HEK293 (cell line): ENCODE results near the gene CYP27B1.

Experiments used
- AEBP2 ChIP-seq: fragments of 450-650 bp; formaldehyde crosslinking; IDR thresholded peaks from 2 replicates; pipeline ENCODE4 v1.5.1; 2016; ENCODE audit warnings: missing biosample characterization, missing genetic modification characterization, borderline replicate concordance
- ELK4 ChIP-seq: IDR thresholded peaks from 2 replicates; pipeline ENCODE4 v1.6.1; 2011; ENCODE audit warnings: mild to moderate bottlenecking, low read depth, low read length, borderline replicate concordance
- OSR2 ChIP-seq: fragments of 450-650 bp; formaldehyde crosslinking; IDR thresholded peaks from 2 replicates; pipeline ENCODE4 v1.5.1; 2016; ENCODE audit warnings: missing biosample characterization, missing genetic modification characterization
- OVOL3 ChIP-seq: fragments of 450-650 bp; formaldehyde crosslinking; IDR thresholded peaks from 2 replicates; pipeline ENCODE4 v1.5.1; 2016; ENCODE audit warnings: missing biosample characterization, missing genetic modification characterization
- RBAK ChIP-seq: fragments of 450-650 bp; formaldehyde crosslinking; IDR thresholded peaks from 2 replicates; pipeline ENCODE4 v1.5.1; 2016; ENCODE audit warnings: missing biosample characterization, missing genetic modification characterization
- ZBTB48 ChIP-seq: fragments of 450-650 bp; formaldehyde crosslinking; IDR thresholded peaks from 2 replicates; pipeline ENCODE4 v1.5.1; 2016; ENCODE audit warnings: missing biosample characterization, missing genetic modification characterization
- ZFHX2 ChIP-seq: fragments of 450-650 bp; formaldehyde crosslinking; conservative IDR thresholded peaks from 2 replicates; pipeline ENCODE4 v1.5.1; 2016; ENCODE audit warnings: missing biosample characterization, missing genetic modification characterization
- ZNF10 ChIP-seq: fragments of 450-650 bp; formaldehyde crosslinking; IDR thresholded peaks from 2 replicates; pipeline ENCODE4 v1.5.1; 2017; ENCODE audit warnings: missing biosample characterization, missing genetic modification characterization
- ZNF112 ChIP-seq: fragments of 450-650 bp; formaldehyde crosslinking; IDR thresholded peaks from 2 replicates; pipeline ENCODE4 v1.5.0; 2017; ENCODE audit warnings: missing biosample characterization, missing genetic modification characterization
- ZNF157 ChIP-seq: fragments of 450-650 bp; formaldehyde crosslinking; IDR thresholded peaks from 2 replicates; pipeline ENCODE4 v1.5.1; 2016; ENCODE audit warnings: missing biosample characterization, missing genetic modification characterization
- ZNF16 ChIP-seq: fragments of 450-650 bp; formaldehyde crosslinking; IDR thresholded peaks from 2 replicates; pipeline ENCODE4 v1.5.1; 2016; ENCODE audit warnings: low read depth, missing biosample characterization, missing genetic modification characterization
- ZNF175 ChIP-seq: fragments of 450-650 bp; formaldehyde crosslinking; IDR thresholded peaks from 2 replicates; pipeline ENCODE4 v1.5.1; 2016; ENCODE audit warnings: missing biosample characterization, missing genetic modification characterization
- ZNF202 ChIP-seq: fragments of 450-650 bp; formaldehyde crosslinking; IDR thresholded peaks from 2 replicates; pipeline ENCODE4 v1.5.1; 2016; ENCODE audit warnings: missing biosample characterization, missing genetic modification characterization, borderline replicate concordance
- ZNF24 ChIP-seq: fragments of 450-650 bp; formaldehyde crosslinking; IDR thresholded peaks from 2 replicates; pipeline ENCODE4 v1.5.1; 2016; ENCODE audit warnings: missing biosample characterization, missing genetic modification characterization
- ZNF266 ChIP-seq: fragments of 450-650 bp; formaldehyde crosslinking; IDR thresholded peaks from 2 replicates; pipeline ENCODE4 v1.5.1; 2016; ENCODE audit warnings: missing biosample characterization, missing genetic modification characterization, low read depth
- ZNF514 ChIP-seq: fragments of 450-650 bp; formaldehyde crosslinking; IDR thresholded peaks from 2 replicates; pipeline ENCODE4 v1.5.1; 2016; ENCODE audit warnings: missing biosample characterization, missing genetic modification characterization
- ZNF555 ChIP-seq: fragments of 450-650 bp; formaldehyde crosslinking; conservative IDR thresholded peaks from 2 replicates; pipeline ENCODE4 v1.5.1; 2017; ENCODE audit warnings: missing biosample characterization, mild to moderate bottlenecking, missing genetic modification characterization, inconsistent platforms
- ZNF610 ChIP-seq: fragments of 450-650 bp; formaldehyde crosslinking; IDR thresholded peaks from 2 replicates; pipeline ENCODE4 v1.5.1; 2016; ENCODE audit warnings: missing biosample characterization, missing genetic modification characterization, borderline replicate concordance
- ZNF654 ChIP-seq: fragments of 450-650 bp; formaldehyde crosslinking; IDR thresholded peaks from 2 replicates; pipeline ENCODE4 v1.5.1; 2016; ENCODE audit warnings: low read depth, missing biosample characterization, missing genetic modification characterization
- ZNF777 ChIP-seq: fragments of 450-650 bp; formaldehyde crosslinking; IDR thresholded peaks from 2 replicates; pipeline ENCODE4 v1.5.1; 2017; ENCODE audit warnings: missing biosample characterization, missing genetic modification characterization, borderline replicate concordance
- ZNF792 ChIP-seq: fragments of 450-650 bp; formaldehyde crosslinking; IDR thresholded peaks from 2 replicates; pipeline ENCODE4 v1.5.1; 2016; ENCODE audit warnings: missing biosample characterization, missing genetic modification characterization
- ZXDB ChIP-seq: fragments of 450-650 bp; formaldehyde crosslinking; IDR thresholded peaks from 2 replicates; pipeline ENCODE4 v1.5.1; 2016; ENCODE audit warnings: missing biosample characterization, missing genetic modification characterization
- TF ChIP-seq, protein P1 (sequence below): fragments of 450-650 bp; formaldehyde crosslinking; IDR thresholded peaks from 2 replicates; pipeline ENCODE4 v1.5.1; 2016; ENCODE audit warnings: missing biosample characterization, missing genetic modification characterization, borderline replicate concordance
- TF ChIP-seq, protein P2 (sequence below): fragments of 450-650 bp; formaldehyde crosslinking; IDR thresholded peaks from 2 replicates; pipeline ENCODE4; 2016; ENCODE audit warnings: missing biosample characterization, missing genetic modification characterization
- TF ChIP-seq, protein P3 (sequence below): fragments of 450-650 bp; IDR thresholded peaks from 2 replicates; pipeline ENCODE4 v1.5.1; 2018; ENCODE audit warnings: missing biosample characterization, mild to moderate bottlenecking, missing genetic modification characterization

The CYP27B1 gene

DNA sequence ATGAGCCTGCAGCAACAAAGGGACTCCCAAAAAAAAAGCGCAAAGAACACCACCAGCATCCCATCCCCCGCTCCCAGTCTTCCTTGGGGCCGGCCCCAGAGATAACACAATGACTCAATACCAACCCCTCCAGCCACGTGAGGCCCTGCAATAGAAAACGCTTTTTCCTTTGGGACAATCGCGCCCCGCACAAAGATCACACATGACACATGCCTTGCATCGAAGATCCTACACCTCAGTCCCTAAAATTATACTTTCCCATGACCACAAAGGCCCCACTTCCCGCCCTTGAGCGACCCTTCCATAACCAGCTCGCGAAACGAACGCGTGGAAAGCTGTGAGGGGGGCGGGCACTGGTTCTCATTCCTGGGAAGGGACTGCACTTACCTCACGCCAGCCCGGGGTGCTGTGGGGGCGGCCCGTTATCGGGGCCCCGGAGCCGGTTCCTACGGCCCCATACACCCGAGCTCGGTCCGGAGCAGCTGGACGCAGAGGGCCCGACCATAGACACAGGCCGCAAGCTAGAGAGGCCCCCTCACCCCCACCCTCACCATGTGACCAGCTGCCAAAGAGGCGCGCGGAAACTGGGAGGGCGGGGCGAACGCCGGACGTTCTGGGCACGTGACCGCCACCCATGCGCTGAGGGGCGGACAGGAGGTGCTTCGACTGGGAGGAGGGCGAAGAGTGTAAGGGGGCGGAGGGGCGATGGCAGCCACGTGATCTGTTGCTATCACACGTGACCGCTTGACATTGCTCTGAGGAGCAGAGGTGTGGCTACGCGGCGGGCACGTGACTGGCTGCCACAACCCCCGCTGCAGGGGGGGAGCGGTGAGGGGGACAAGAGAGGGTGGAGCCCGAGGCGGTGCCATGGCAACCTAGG, 14.8 kb downstream of the CYP27B1 start, which contains the start of gene CDK4 (continued):
- TF ChIP-seq, protein P1, sequence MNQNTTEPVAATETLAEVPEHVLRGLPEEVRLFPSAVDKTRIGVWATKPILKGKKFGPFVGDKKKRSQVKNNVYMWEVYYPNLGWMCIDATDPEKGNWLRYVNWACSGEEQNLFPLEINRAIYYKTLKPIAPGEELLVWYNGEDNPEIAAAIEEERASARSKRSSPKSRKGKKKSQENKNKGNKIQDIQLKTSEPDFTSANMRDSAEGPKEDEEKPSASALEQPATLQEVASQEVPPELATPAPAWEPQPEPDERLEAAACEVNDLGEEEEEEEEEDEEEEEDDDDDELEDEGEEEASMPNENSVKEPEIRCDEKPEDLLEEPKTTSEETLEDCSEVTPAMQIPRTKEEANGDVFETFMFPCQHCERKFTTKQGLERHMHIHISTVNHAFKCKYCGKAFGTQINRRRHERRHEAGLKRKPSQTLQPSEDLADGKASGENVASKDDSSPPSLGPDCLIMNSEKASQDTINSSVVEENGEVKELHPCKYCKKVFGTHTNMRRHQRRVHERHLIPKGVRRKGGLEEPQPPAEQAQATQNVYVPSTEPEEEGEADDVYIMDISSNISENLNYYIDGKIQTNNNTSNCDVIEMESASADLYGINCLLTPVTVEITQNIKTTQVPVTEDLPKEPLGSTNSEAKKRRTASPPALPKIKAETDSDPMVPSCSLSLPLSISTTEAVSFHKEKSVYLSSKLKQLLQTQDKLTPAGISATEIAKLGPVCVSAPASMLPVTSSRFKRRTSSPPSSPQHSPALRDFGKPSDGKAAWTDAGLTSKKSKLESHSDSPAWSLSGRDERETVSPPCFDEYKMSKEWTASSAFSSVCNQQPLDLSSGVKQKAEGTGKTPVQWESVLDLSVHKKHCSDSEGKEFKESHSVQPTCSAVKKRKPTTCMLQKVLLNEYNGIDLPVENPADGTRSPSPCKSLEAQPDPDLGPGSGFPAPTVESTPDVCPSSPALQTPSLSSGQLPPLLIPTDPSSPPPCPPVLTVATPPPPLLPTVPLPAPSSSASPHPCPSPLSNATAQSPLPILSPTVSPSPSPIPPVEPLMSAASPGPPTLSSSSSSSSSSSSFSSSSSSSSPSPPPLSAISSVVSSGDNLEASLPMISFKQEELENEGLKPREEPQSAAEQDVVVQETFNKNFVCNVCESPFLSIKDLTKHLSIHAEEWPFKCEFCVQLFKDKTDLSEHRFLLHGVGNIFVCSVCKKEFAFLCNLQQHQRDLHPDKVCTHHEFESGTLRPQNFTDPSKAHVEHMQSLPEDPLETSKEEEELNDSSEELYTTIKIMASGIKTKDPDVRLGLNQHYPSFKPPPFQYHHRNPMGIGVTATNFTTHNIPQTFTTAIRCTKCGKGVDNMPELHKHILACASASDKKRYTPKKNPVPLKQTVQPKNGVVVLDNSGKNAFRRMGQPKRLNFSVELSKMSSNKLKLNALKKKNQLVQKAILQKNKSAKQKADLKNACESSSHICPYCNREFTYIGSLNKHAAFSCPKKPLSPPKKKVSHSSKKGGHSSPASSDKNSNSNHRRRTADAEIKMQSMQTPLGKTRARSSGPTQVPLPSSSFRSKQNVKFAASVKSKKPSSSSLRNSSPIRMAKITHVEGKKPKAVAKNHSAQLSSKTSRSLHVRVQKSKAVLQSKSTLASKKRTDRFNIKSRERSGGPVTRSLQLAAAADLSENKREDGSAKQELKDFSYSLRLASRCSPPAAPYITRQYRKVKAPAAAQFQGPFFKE: no peak
- no peak for TF ChIP-seq ZNF16 (tag by site-specific recombination)
- TF ChIP-seq ZNF202: no peak
- 0 out of 2 replicates have a peak, but pooled peaks have one; percentile 35 for TF ChIP-seq OSR2 (tag by site-specific recombination)
- TF ChIP-seq ZNF555 (tag by site-specific recombination): no peak
- no peak for TF ChIP-seq AEBP2 (tag by site-specific recombination)
- no peak for TF ChIP-seq ZNF792
- TF ChIP-seq ZFHX2 (tag by site-specific recombination): peak; percentile 97
- 0 out of 2 replicates have a peak, but pooled peaks have one; percentile 47 for TF ChIP-seq ZBTB48
- TF ChIP-seq ZNF10 (tag by site-specific recombination): peak; percentile 25; the same call in 1 of the 2 replicates
- TF ChIP-seq ZXDB (tag by site-specific recombination): peak; percentile 92
- TF ChIP-seq ZNF157: no peak
- TF ChIP-seq OVOL3 (tag by site-specific recombination): no peak
- no peak for TF ChIP-seq ZNF112 (tag by site-specific recombination)
- TF ChIP-seq ZNF24 (tag by site-specific recombination): peak; percentile 96
- TF ChIP-seq ZNF266 (tag by site-specific recombination): no peak
- no peak for TF ChIP-seq ZNF514
- TF ChIP-seq, protein P2, sequence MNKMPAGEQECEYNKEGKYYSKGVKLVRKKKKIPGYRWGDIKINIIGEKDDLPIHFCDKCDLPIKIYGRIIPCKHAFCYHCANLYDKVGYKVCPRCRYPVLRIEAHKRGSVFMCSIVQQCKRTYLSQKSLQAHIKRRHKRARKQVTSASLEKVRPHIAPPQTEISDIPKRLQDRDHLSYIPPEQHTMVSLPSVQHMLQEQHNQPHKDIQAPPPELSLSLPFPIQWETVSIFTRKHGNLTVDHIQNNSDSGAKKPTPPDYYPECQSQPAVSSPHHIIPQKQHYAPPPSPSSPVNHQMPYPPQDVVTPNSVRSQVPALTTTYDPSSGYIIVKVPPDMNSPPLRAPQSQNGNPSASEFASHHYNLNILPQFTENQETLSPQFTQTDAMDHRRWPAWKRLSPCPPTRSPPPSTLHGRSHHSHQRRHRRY (tag by site-specific recombination): no peak
- no peak for TF ChIP-seq ZNF777
- no peak; the same call in 1 of the 2 replicates for TF ChIP-seq ELK4
- TF ChIP-seq ZNF610 (tag by site-specific recombination): peak; percentile 90
- TF ChIP-seq, protein P3, sequence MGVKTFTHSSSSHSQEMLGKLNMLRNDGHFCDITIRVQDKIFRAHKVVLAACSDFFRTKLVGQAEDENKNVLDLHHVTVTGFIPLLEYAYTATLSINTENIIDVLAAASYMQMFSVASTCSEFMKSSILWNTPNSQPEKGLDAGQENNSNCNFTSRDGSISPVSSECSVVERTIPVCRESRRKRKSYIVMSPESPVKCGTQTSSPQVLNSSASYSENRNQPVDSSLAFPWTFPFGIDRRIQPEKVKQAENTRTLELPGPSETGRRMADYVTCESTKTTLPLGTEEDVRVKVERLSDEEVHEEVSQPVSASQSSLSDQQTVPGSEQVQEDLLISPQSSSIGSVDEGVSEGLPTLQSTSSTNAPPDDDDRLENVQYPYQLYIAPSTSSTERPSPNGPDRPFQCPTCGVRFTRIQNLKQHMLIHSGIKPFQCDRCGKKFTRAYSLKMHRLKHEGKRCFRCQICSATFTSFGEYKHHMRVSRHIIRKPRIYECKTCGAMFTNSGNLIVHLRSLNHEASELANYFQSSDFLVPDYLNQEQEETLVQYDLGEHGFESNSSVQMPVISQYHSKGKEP (tag by site-specific recombination): no peak; the same call in 1 of the 2 replicates
- TF ChIP-seq RBAK (tag by site-specific recombination): no peak
- no peak for TF ChIP-seq ZNF175
- no peak for TF ChIP-seq ZNF654
